GM06990 (cell line): Measurements from ENCODE around the gene PELI2.

ENCODE experiments used
- DNase-seq: peaks from one replicate; pipeline ENCODE4 v3.0.0-alpha.2; 2011; ENCODE audit not compliant: insufficient read length; ENCODE audit errors: extremely low read depth
- H3K27me3 ChIP-seq: replicated peaks from 2 replicates; pipeline ENCODE4 v1.6.0; 2011; ENCODE audit warnings: low read length; ENCODE audit not compliant: control insufficient read depth, insufficient read depth
- H3K36me3 ChIP-seq: 2 replicates; pipeline ENCODE4 v1.5.1; 2011; ENCODE audit warnings: low read length; ENCODE audit not compliant: control insufficient read depth, insufficient read depth
- H3K4me3 ChIP-seq: replicated peaks from 2 replicates; pipeline ENCODE4 v1.5.1; 2011; ENCODE audit warnings: low read depth, mild to moderate bottlenecking, control low read depth, low read length
- TF ChIP-seq, protein P1 (sequence below): IDR thresholded peaks from 2 replicates; pipeline ENCODE4 v1.5.1; 2011; ENCODE audit warnings: low read length, control low read depth, mild to moderate bottlenecking, inconsistent platforms; ENCODE audit not compliant: insufficient read depth, poor library complexity, severe bottlenecking

The PELI2 gene

DNA sequence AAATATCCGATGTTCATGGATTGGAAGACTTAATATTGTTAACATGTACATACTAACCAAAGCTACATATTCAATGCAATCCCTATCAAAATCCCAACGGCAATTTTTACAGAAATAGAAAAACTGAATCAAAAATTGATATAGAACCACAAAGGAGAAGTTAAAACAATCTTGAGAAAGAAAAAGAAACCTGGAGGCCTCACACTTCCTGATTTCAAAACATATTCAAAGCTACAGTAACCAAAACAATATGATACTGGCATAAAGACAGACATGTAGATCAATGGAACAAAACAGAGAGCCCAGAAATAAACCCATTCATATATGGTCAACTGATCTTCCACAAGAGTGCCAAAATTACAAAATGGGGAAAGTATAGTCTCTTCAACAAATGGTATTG lies 5.4 kb upstream of the PELI2 start:
- no peak for DNase-seq
- Histone ChIP-seq H3K27me3 (no peaks in the 10 kb centered on the region; the same call in none of the 2 replicates), H3K36me3 (no peaks in the 10 kb centered on the region), H3K4me3 (no peak overlapping the region)
- TF ChIP-seq, protein P1, sequence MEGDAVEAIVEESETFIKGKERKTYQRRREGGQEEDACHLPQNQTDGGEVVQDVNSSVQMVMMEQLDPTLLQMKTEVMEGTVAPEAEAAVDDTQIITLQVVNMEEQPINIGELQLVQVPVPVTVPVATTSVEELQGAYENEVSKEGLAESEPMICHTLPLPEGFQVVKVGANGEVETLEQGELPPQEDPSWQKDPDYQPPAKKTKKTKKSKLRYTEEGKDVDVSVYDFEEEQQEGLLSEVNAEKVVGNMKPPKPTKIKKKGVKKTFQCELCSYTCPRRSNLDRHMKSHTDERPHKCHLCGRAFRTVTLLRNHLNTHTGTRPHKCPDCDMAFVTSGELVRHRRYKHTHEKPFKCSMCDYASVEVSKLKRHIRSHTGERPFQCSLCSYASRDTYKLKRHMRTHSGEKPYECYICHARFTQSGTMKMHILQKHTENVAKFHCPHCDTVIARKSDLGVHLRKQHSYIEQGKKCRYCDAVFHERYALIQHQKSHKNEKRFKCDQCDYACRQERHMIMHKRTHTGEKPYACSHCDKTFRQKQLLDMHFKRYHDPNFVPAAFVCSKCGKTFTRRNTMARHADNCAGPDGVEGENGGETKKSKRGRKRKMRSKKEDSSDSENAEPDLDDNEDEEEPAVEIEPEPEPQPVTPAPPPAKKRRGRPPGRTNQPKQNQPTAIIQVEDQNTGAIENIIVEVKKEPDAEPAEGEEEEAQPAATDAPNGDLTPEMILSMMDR: no peak

DNA sequence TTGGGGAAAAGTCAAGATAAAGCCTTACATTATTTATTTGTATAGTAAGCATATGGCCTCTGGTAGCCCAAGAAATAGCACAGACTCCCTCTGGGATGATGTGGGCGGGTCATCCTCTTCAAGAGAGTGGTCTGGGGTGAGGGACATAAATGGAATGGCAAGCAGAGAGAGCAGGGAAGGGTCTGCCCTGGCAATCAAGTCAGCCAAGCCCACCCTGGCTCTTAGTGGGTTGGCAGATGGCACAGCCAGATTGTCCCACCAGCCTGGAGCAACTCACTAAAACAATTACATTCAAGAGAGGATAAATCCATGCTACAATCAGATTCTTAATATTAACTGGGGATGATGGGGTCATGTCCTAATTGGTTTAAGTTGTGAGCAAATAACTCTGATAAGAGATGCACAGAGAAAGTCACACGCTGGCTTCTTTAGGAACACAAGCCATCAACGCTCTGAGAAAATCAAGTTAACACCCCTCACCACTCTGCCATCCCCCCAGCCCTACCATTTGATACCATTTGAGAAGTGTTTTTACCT lies 2.8 kb upstream of the PELI2 start:
- Histone ChIP-seq H3K36me3 (no peaks in the 10 kb centered on the region), H3K27me3 (no peaks in the 10 kb centered on the region; the same call in none of the 2 replicates), H3K4me3 (no peak overlapping the region)
- TF ChIP-seq, protein P1: no peak
- DNase-seq: no peak

DNA sequence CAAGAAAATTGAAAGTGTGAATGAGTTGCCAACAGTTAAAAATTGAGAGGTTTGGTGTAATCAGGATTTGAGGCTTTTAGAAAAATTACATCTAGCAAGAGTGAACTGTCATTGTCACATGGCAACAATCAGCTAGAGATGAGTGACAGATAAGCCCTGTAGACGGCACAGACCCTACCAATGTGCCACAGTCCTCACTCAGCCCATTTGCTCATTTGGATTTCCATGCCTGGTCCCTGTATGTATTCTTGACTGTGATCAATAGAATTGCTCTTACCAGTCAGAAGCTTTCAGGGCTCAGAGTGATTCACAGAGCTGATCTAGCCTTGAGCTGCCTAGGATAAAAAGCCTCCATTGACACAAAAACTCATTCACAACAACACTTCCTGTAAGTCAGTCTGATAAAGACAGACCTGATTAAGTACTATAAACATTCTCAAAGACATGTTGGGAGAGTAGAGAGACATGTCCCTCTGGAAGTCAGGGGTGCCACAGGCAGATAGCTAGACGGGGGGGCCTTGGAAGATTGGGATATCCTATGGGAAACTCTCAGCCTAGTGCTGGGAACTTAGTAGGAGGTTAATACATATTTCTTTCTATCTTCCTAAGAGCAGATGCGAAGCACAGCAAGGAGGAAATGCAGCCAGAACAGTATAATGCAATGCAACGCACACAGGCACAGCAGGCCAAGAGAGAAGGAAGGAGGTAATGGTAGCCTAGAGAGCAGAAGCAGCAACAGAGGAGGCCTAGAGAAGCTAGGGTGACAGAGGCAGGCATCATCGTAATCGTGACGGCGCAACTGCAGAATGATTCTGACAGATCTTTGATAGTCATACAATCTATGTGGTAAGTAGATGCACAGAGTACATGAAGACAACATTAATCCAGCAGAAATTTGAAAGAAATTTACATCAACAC lies 2.0 kb upstream of the PELI2 start:
- TF ChIP-seq, protein P1: no peak
- H3K27me3 ChIP-seq: no peaks in the 10 kb centered on the region; the same call in none of the 2 replicates

DNA sequence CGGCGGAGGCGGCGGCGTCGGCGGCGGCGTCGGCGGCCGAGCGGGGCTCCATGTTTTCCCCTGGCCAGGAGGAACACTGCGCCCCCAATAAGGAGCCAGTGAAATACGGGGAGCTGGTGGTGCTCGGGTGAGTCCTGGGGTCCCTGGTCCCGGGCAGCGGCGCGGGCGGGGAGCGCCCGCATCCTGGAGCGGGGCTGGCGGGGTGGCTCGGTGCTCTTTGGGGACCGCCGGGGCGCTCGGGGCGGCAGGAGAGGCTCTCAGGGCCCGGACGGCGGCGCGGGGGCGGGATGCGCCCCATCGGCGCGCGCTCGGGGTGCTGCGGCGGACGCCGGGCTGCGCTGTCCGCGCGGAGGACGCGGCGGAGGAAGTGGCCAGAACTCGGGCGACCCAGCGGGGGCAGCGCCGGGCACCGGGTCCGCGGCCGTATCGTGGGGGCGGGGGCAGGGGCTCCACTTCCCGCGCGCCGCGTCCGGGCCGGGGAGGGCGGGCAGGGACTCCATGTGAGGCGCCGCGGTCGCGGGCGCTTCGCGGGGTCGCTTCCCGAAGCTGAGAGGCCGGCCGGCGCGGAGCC lies 485 bp downstream of the PELI2 start:
- Histone ChIP-seq H3K27me3 (no peaks in the 10 kb centered on the region; the same call in none of the 2 replicates), H3K36me3 (no peaks in the 10 kb centered on the region), H3K4me3 (peak overlapping the region; percentile 56)
- TF ChIP-seq, protein P1: no peak
- DNase-seq: no peak

More for the DNA sequence above, 2.0 kb upstream of the PELI2 start:
- Histone ChIP-seq H3K36me3 (no peaks in the 10 kb centered on the region), H3K4me3 (no peak overlapping the region)
- no peak for DNase-seq

DNA sequence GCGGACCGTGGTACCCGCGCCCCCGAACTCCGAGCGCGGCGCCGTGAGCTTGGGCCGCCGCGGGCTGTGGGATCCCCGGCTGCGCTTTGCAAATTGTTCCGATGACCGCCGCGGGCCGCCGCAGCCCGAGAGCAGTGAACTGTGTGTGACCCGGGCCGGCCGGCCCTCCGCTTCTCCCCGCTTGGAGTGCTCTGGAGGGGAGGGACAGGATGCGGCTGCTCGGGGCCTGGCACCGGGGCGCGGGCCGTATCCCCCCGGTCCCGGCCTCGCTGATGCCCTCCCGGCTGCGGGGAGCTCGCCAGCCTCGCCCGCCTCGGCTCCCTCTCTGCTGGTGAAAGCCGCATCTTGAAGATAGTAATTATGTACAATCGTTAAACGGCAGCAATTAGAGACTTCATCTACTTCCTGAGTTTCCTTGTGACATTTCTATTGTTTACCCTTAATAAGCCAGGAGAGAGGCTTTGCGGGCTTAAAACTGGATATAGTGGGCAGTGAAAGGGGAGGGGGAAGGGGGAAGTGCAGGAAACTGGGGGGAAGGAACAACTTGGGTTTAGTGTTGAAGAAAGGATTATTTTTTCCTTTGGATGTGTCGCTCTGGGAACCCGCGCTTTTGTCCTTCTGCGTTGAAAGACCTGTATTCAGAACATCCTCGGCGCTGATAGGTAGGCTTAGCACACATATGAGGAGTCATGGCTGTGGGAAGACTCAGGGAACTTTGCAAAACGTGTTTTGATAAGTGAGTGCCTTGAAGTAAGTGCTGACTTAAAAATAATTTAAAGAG lies 1.2 kb downstream of the PELI2 start:
- Histone ChIP-seq H3K4me3 (peak overlapping the region; percentile 27), H3K27me3 (no peaks in the 10 kb centered on the region; the same call in none of the 2 replicates), H3K36me3 (no peaks in the 10 kb centered on the region)
- TF ChIP-seq, protein P1: no peak
- peak; percentile 15 for DNase-seq
